HUES64 (cell line): ENCODE results near the gene SLC8A1.

Source experiments
- H3K27ac ChIP-seq: 2 replicates; pipeline ENCODE4 v1.7.0; 2013; ENCODE audit warnings: low read depth, low read length, inconsistent platforms
- H3K27me3 ChIP-seq: 2 replicates; pipeline ENCODE4 v1.6.1; 2013; ENCODE audit warnings: mild to moderate bottlenecking, low read length; ENCODE audit not compliant: insufficient read depth
- H3K36me3 ChIP-seq: 2 replicates; pipeline ENCODE4 v1.6.1; 2013; ENCODE audit warnings: mild to moderate bottlenecking, low read length; ENCODE audit not compliant: insufficient read depth
- H3K4me1 ChIP-seq: 2 replicates; pipeline ENCODE4 v1.6.1; 2013; ENCODE audit warnings: mild to moderate bottlenecking, low read length, moderate library complexity; ENCODE audit not compliant: insufficient read depth
- H3K4me3 ChIP-seq: 2 replicates; pipeline ENCODE4 v1.5.1; 2013; ENCODE audit warnings: mild to moderate bottlenecking, low read length, moderate library complexity
- H3K9ac ChIP-seq: 2 replicates; pipeline ENCODE4 v1.6.1; 2013; ENCODE audit warnings: mild to moderate bottlenecking, low read depth, low read length
- H3K9me3 ChIP-seq: 2 replicates; pipeline ENCODE4 v1.6.1; 2013; ENCODE audit warnings: low read depth, low read length; ENCODE audit not compliant: insufficient read depth
- WGBS: fragments of 150-250, 120-280 bp; methylation state at CpG from one replicate; pipeline ENCODE4 v1.1.7; 2013; ENCODE audit warnings: missing lambda C conversion rate; 5-methylcytosine and 5-hydroxymethylcytosine counted together

Gene SLC8A1

GRCh38 chr2:40103590-40103989 lies 348.3 kb downstream of the SLC8A1 start:
- Histone ChIP-seq H3K9ac (no peak overlapping the region), H3K9me3 (no peaks in the 10 kb centered on the region), H3K36me3 (no peaks in the 10 kb centered on the region), H3K27me3 (no peaks in the 10 kb centered on the region), H3K27ac (no peak overlapping the region), H3K4me1 (peaks cover 37% of the 10 kb centered on the region), H3K4me3 (no peak overlapping the region)
- 92% methylated on average over 1 of the region's 2 CpGs for WGBS

- Histone ChIP-seq H3K4me1 (peaks cover 37% of the 10 kb centered on the region), H3K36me3 (no peaks in the 10 kb centered on the region), H3K27me3 (no peaks in the 10 kb centered on the region), H3K27ac (no peak overlapping the region; the same call in 1 of the 2 replicates), H3K9me3 (no peaks in the 10 kb centered on the region), H3K4me3 (no peak overlapping the region), H3K9ac (no peak overlapping the region)
- 67% methylated on average over 3 of the region's 3 CpGs for WGBS
Observed at GRCh38 chr2:40103163-40103562, 348.7 kb downstream of the SLC8A1 start.

GRCh38 chr2:40102447-40102846 lies 349.4 kb downstream of the SLC8A1 start:
- no peak overlapping the region for H3K27ac ChIP-seq
- H3K36me3 ChIP-seq: no peaks in the 10 kb centered on the region
- H3K27me3 ChIP-seq: no peaks in the 10 kb centered on the region
- H3K4me3 ChIP-seq: no peak overlapping the region
- 90% methylated on average over 5 of the region's 6 CpGs for WGBS
- H3K9ac ChIP-seq: no peak overlapping the region
- no peaks in the 10 kb centered on the region for H3K9me3 ChIP-seq
- H3K4me1 ChIP-seq: peaks cover 37% of the 10 kb centered on the region

- Histone ChIP-seq H3K27ac (no peak overlapping the region), H3K4me1 (peaks cover 37% of the 10 kb centered on the region)
Observed at GRCh38 chr2:40101131-40101575, 350.7 kb downstream of the SLC8A1 start.

GRCh38 chr2:40100676-40101075 lies 351.2 kb downstream of the SLC8A1 start:
- WGBS: 94% methylated on average over 3 of the region's 3 CpGs
- Histone ChIP-seq H3K9ac (no peak overlapping the region), H3K36me3 (no peaks in the 10 kb centered on the region), H3K9me3 (no peaks in the 10 kb centered on the region), H3K27ac (no peak overlapping the region), H3K27me3 (no peaks in the 10 kb centered on the region), H3K4me3 (no peak overlapping the region), H3K4me1 (peaks cover 37% of the 10 kb centered on the region)

More at GRCh38 chr2:40101131-40101575, 350.7 kb downstream of the SLC8A1 start:
- WGBS: 79% methylated on average over 1 of the region's 1 CpG
- Histone ChIP-seq H3K4me3 (no peak overlapping the region), H3K9ac (no peak overlapping the region), H3K9me3 (no peaks in the 10 kb centered on the region), H3K36me3 (no peaks in the 10 kb centered on the region), H3K27me3 (no peaks in the 10 kb centered on the region)

- WGBS: 90% methylated on average over 5 of the region's 9 CpGs
- no peak overlapping the region for H3K9ac ChIP-seq
- H3K4me1 ChIP-seq: peaks cover 35% of the 10 kb centered on the region
- H3K9me3 ChIP-seq: no peaks in the 10 kb centered on the region
- H3K4me3 ChIP-seq: no peak overlapping the region
- no peaks in the 10 kb centered on the region for H3K36me3 ChIP-seq
- H3K27ac ChIP-seq: no peak overlapping the region
- H3K27me3 ChIP-seq: no peaks in the 10 kb centered on the region
Observed at GRCh38 chr2:40098786-40099470, 353.0 kb downstream of the SLC8A1 start.

- WGBS: 100% methylated on average over 2 of the region's 2 CpGs
- H3K9ac ChIP-seq: no peak overlapping the region
- no peaks in the 10 kb centered on the region for H3K27me3 ChIP-seq
- peaks cover 27% of the 10 kb centered on the region for H3K4me1 ChIP-seq
- no peaks in the 10 kb centered on the region for H3K36me3 ChIP-seq
- no peaks in the 10 kb centered on the region for H3K9me3 ChIP-seq
- no peak overlapping the region for H3K4me3 ChIP-seq
- no peak overlapping the region for H3K27ac ChIP-seq
Observed at GRCh38 chr2:40097691-40098385, 354.1 kb downstream of the SLC8A1 start.

GRCh38 chr2:40096360-40096759 lies 355.5 kb downstream of the SLC8A1 start:
- H3K9ac ChIP-seq: no peak overlapping the region
- H3K36me3 ChIP-seq: no peaks in the 10 kb centered on the region
- peaks cover 16% of the 10 kb centered on the region for H3K4me1 ChIP-seq
- no peaks in the 10 kb centered on the region for H3K9me3 ChIP-seq
- H3K27ac ChIP-seq: no peak overlapping the region
- no peak overlapping the region for H3K4me3 ChIP-seq
- H3K27me3 ChIP-seq: no peaks in the 10 kb centered on the region

GRCh38 chr2:40095000-40095399 lies 356.9 kb downstream of the SLC8A1 start:
- WGBS: 94% methylated on average over 3 of the region's 3 CpGs
- H3K36me3 ChIP-seq: no peaks in the 10 kb centered on the region
- H3K9me3 ChIP-seq: no peaks in the 10 kb centered on the region
- H3K27me3 ChIP-seq: no peaks in the 10 kb centered on the region
- no peak overlapping the region for H3K27ac ChIP-seq
- H3K4me1 ChIP-seq: peaks cover 4% of the 10 kb centered on the region; the same call in 1 of the 2 replicates
- H3K9ac ChIP-seq: no peak overlapping the region
- H3K4me3 ChIP-seq: no peak overlapping the region

- peaks cover 4% of the 10 kb centered on the region; the same call in 1 of the 2 replicates for H3K4me1 ChIP-seq
- no peak overlapping the region for H3K4me3 ChIP-seq
- H3K27ac ChIP-seq: no peak overlapping the region
- no peak overlapping the region for H3K9ac ChIP-seq
- H3K36me3 ChIP-seq: no peaks in the 10 kb centered on the region
- no CpG with 5 or more reads among the region's 1 CpG for WGBS
- H3K27me3 ChIP-seq: no peaks in the 10 kb centered on the region
- H3K9me3 ChIP-seq: no peaks in the 10 kb centered on the region
Observed at GRCh38 chr2:40094451-40094850, 357.4 kb downstream of the SLC8A1 start.

- WGBS: 92% methylated on average over 6 of the region's 6 CpGs
- peaks cover 4% of the 10 kb centered on the region; the same call in 1 of the 2 replicates for H3K4me1 ChIP-seq
- H3K36me3 ChIP-seq: no peaks in the 10 kb centered on the region
- H3K4me3 ChIP-seq: no peak overlapping the region
- no peak overlapping the region for H3K9ac ChIP-seq
- no peak overlapping the region for H3K27ac ChIP-seq
- H3K9me3 ChIP-seq: no peaks in the 10 kb centered on the region
- no peaks in the 10 kb centered on the region for H3K27me3 ChIP-seq
Observed at GRCh38 chr2:40093021-40093675, 358.7 kb downstream of the SLC8A1 start.
